Esophagus squamous epithelium (tissue), 5 donors: ENCODE results near the gene PPAN. TPM values are rescaled to one million over a fixed set of nuclear protein-coding genes. Genes with fewer than 3 reads are reported as not detected.

Experiments
- DNase-seq: peaks from one replicate; lab custom pipeline; 2025; lab: John Stamatoyannopoulos, UW
- H3K27ac ChIP-seq, 4 donors: fragments of 200-600 bp; sonication (generic); one replicate each; pipeline ENCODE4 v1.5.1; 2016 to 2019; ENCODE audit warnings: mild to moderate bottlenecking in 1 of 4
- H3K27me3 ChIP-seq, 4 donors: fragments of 200-600 bp; sonication (generic); 1 replicate in 3 of 4; 2 replicates in 1 of 4; pipeline versions ENCODE4 v1.5.1 to v1.6.0; 2017 to 2021; ENCODE audit warnings: antibody characterized with exemption in 1 of 4
- H3K36me3 ChIP-seq, 3 donors: fragments of 200-600 bp; sonication (generic); one replicate each; pipeline ENCODE4 v1.5.1; 2016 to 2019
- H3K4me1 ChIP-seq, 3 donors: fragments of 200-600 bp; sonication (generic); one replicate each; pipeline ENCODE4 v1.5.1; 2017 to 2019
- H3K4me3 ChIP-seq, 4 donors: fragments of 200-600 bp; sonication (generic); 1 replicate in 3 of 4; 2 replicates in 1 of 4; pipeline ENCODE4 v1.5.1; 2016 to 2019; ENCODE audit warnings: mild to moderate bottlenecking in 2 of 4, moderate library complexity in 1 of 4
- H3K9me3 ChIP-seq, 3 donors: fragments of 200-600 bp; sonication (generic); one replicate each; pipeline ENCODE4 v1.5.1; 2016 to 2019
- CTCF ChIP-seq, 6 experiments: fragments of 450-650 bp in 4 of 6; fragments of 200-600 bp in 2 of 6; sonication (generic) in 2 of 6; IDR thresholded peaks; one replicate each; pipeline ENCODE4 v1.5.1; 2016 to 2019; ENCODE audit warnings: antibody characterized with exemption in 6 of 6, mild to moderate bottlenecking in 4 of 6, moderate library complexity in 4 of 6
- POLR2A ChIP-seq, 4 donors: fragments of 450-650 bp; IDR thresholded peaks; one replicate each; pipeline ENCODE4 v1.6.1; 2017; ENCODE audit warnings: antibody characterized with exemption in 4 of 4, mild to moderate bottlenecking in 4 of 4, moderate library complexity in 3 of 4
- WGBS, 2 donors: methylation state at CpG; one replicate each; pipeline ENCODE4 v1.1.5; 2018; 5-methylcytosine and 5-hydroxymethylcytosine counted together
- intact Hi-C: fragments of 100-400 bp; cut with DNase I; formaldehyde crosslinking; loops from one replicate; pipeline ENCODE4 v1.15.0; 2022
- total RNA-seq, 4 donors: library from RNA; depleted of rRNA; stranded (reverse); fragments of >200 nt; gene quantifications; one replicate each; pipeline ENCODE4 v1.1.0, GENCODE V29; 2016
- donor health status: DM: yes; HTN: yes; CAD: no.

PPAN gene
- total RNA-seq, 4 donors from 2014 or later, result 31.9 to 56.1 (median 39.6) TPM

- Histone ChIP-seq H3K9me3 (no peaks in the 10 kb centered on the region), H3K36me3 (peaks cover 70 to 100% (median 73%) of the 10 kb centered on the region in 3 donors), H3K27me3 (no peaks in the 10 kb centered on the region), H3K4me3 (no peak overlapping the region), H3K4me1 (no peaks in the 10 kb centered on the region), H3K27ac (peak overlapping the region; percentile 26 to 78 (median 44))
- no peak for DNase-seq
- no peak for TF ChIP-seq CTCF (IDR thresholded peaks at IDR 0.05)
- TF ChIP-seq POLR2A (IDR thresholded peaks at IDR 0.05), result no peak
- WGBS, 2 donors, result 100% methylated on average over 3 to 4 of the region's 18 CpGs
- intact Hi-C loops, result no loop called here
Measured at GRCh38 chr19:10141973-10142372, 35.8 kb downstream of the PPAN start.

GRCh38 chr19:10142701-10143375 lies 36.7 kb downstream of the PPAN start:
- 68 to 78% methylated on average over 13 of the region's 15 CpGs for WGBS, 2 donors
- no peaks in the 10 kb centered on the region for H3K4me1 ChIP-seq
- H3K4me3 ChIP-seq, result no peak overlapping the region
- peak overlapping the region; percentile 26 to 78 (median 58) for H3K27ac ChIP-seq
- TF ChIP-seq POLR2A (IDR thresholded peaks at IDR 0.05) (no peak), CTCF (IDR thresholded peaks at IDR 0.05) (peak in 1 of 6 experiments; percentile 16)
- intact Hi-C loops, result no loop called here
- DNase-seq, result no peak
- no peaks in the 10 kb centered on the region for H3K9me3 ChIP-seq
- H3K27me3 ChIP-seq, result no peaks in the 10 kb centered on the region
- peaks cover 61 to 100% (median 65%) of the 10 kb centered on the region in 3 donors for H3K36me3 ChIP-seq

- no peaks in the 10 kb centered on the region for H3K27me3 ChIP-seq
- no peak for DNase-seq
- H3K4me3 ChIP-seq, result no peak overlapping the region
- intact Hi-C loops, result no loop called here
- 87% methylated on average over 10 to 11 of the region's 11 CpGs for WGBS, 2 donors
- H3K4me1 ChIP-seq, result no peaks in the 10 kb centered on the region
- H3K36me3 ChIP-seq, result peaks cover 53 to 100% (median 57%) of the 10 kb centered on the region in 3 donors
- no peaks in the 10 kb centered on the region for H3K9me3 ChIP-seq
- peak overlapping the region in 2 of 4 donors; percentile 56 to 78 for H3K27ac ChIP-seq
- TF ChIP-seq POLR2A (IDR thresholded peaks at IDR 0.05), result no peak
- no peak for TF ChIP-seq CTCF (IDR thresholded peaks at IDR 0.05)
Measured at GRCh38 chr19:10143681-10144080, 37.5 kb downstream of the PPAN start.

- peaks cover 52 to 100% (median 52%) of the 10 kb centered on the region in 3 donors for H3K36me3 ChIP-seq
- DNase-seq, result no peak
- H3K27me3 ChIP-seq, result no peaks in the 10 kb centered on the region
- H3K27ac ChIP-seq, result no peak overlapping the region
- H3K4me1 ChIP-seq, result no peaks in the 10 kb centered on the region
- H3K4me3 ChIP-seq, result no peak overlapping the region
- 87% methylated on average over 5 to 10 of the region's 10 CpGs for WGBS, 2 donors
- intact Hi-C loops, result no loop called here
- H3K9me3 ChIP-seq, result no peaks in the 10 kb centered on the region
- TF ChIP-seq POLR2A (IDR thresholded peaks at IDR 0.05) (no peak), CTCF (IDR thresholded peaks at IDR 0.05) (no peak)
Measured at GRCh38 chr19:10144361-10144760, 38.2 kb downstream of the PPAN start.

GRCh38 chr19:10145031-10145430 lies 38.9 kb downstream of the PPAN start:
- no peak for DNase-seq

More at GRCh38 chr19:10145031-10145430, 38.9 kb downstream of the PPAN start:
- Histone ChIP-seq H3K9me3 (no peaks in the 10 kb centered on the region), H3K27me3 (no peaks in the 10 kb centered on the region), H3K4me1 (no peaks in the 10 kb centered on the region), H3K36me3 (peaks cover 46 to 100% (median 51%) of the 10 kb centered on the region in 3 donors), H3K4me3 (no peak overlapping the region), H3K27ac (no peak overlapping the region)
- intact Hi-C loops, result no loop called here
- TF ChIP-seq POLR2A (IDR thresholded peaks at IDR 0.05) (no peak), CTCF (IDR thresholded peaks at IDR 0.05) (no peak)
- WGBS, 2 donors, result 87 to 90% methylated on average over 3 to 4 of the region's 10 CpGs
